ENCODE results near the gene ALLC.
A peak's percentile ranks its signal among the peaks of the same experiment; 100 is the strongest.

Gene ALLC

GRCh38 chr2:3726511-3726910 lies 68.5 kb downstream of the ALLC start:
- H3K9ac ChIP-seq (ENCODE audit: low read depth, low read length, poor library complexity, severe bottlenecking): no peak overlapping the region
- no peaks in the 10 kb centered on the region for H4K20me1 ChIP-seq (ENCODE audit: insufficient read depth, low read length, poor library complexity, severe bottlenecking)
- H2AFZ ChIP-seq (ENCODE audit: low read length): no peak overlapping the region
- H3K9me3 ChIP-seq (ENCODE audit: insufficient read depth, low read depth, low read length): no peaks in the 10 kb centered on the region
- H3K79me2 ChIP-seq (ENCODE audit: insufficient read depth, low read length): no peaks in the 10 kb centered on the region
- H3K4me1 ChIP-seq (ENCODE audit: insufficient read depth, low read length, poor library complexity, severe bottlenecking): no peaks in the 10 kb centered on the region
- no peak overlapping the region for H3K4me2 ChIP-seq (ENCODE audit: low read depth, low read length, poor library complexity, severe bottlenecking)
- H3K9me2 ChIP-seq (replicated peaks; ENCODE audit: low read depth, low read length): no peaks in the 10 kb centered on the region
- H3K36me3 ChIP-seq (ENCODE audit: insufficient read depth, low read length): no peaks in the 10 kb centered on the region
- TF ChIP-seq EZH2phosphoT487 (IDR thresholded peaks at IDR 0.05; ENCODE audit: borderline replicate concordance): no peak
- no peak for TF ChIP-seq CTCF (conservative IDR thresholded peaks at IDR 0.05; ENCODE audit: low read length)
- H3F3A ChIP-seq (ENCODE audit: low read depth): no peaks in the 10 kb centered on the region
- no peak overlapping the region for H3K4me3 ChIP-seq (ENCODE audit: low read length, poor library complexity, severe bottlenecking)
- H3K27me3 ChIP-seq (ENCODE audit: insufficient read depth, low read length, poor library complexity, severe bottlenecking): no peaks in the 10 kb centered on the region

GRCh38 chr2:3727397-3728045 lies 69.5 kb downstream of the ALLC start:
- H3K9me2 ChIP-seq (replicated peaks; ENCODE audit: low read depth, low read length): no peaks in the 10 kb centered on the region
- H4K20me1 ChIP-seq (ENCODE audit: insufficient read depth, low read length, poor library complexity, severe bottlenecking): no peaks in the 10 kb centered on the region
- H2AFZ ChIP-seq (ENCODE audit: low read length): peak overlapping the region; percentile 95
- no peaks in the 10 kb centered on the region for H3K79me2 ChIP-seq (ENCODE audit: insufficient read depth, low read length)
- H3K27me3 ChIP-seq (ENCODE audit: insufficient read depth, low read length, poor library complexity, severe bottlenecking): no peaks in the 10 kb centered on the region
- H3K36me3 ChIP-seq (ENCODE audit: insufficient read depth, low read length): no peaks in the 10 kb centered on the region
- peak overlapping the region; percentile 48 for H3K4me3 ChIP-seq (ENCODE audit: low read length, poor library complexity, severe bottlenecking)
- no peaks in the 10 kb centered on the region for H3K9me3 ChIP-seq (ENCODE audit: insufficient read depth, low read depth, low read length)
- no peak overlapping the region for H3K9ac ChIP-seq (ENCODE audit: low read depth, low read length, poor library complexity, severe bottlenecking)
- H3K4me2 ChIP-seq (ENCODE audit: low read depth, low read length, poor library complexity, severe bottlenecking): peak overlapping the region; percentile 67
- H3F3A ChIP-seq (ENCODE audit: low read depth): no peaks in the 10 kb centered on the region
- H3K4me1 ChIP-seq (ENCODE audit: insufficient read depth, low read length, poor library complexity, severe bottlenecking): no peaks in the 10 kb centered on the region
- TF ChIP-seq EZH2phosphoT487 (IDR thresholded peaks at IDR 0.05; ENCODE audit: borderline replicate concordance) (no peak), CTCF (conservative IDR thresholded peaks at IDR 0.05; ENCODE audit: low read length) (no peak)

- Histone ChIP-seq H3K4me2 (ENCODE audit: low read depth, low read length, poor library complexity, severe bottlenecking) (peak overlapping the region; percentile 67), H3K9ac (ENCODE audit: low read depth, low read length, poor library complexity, severe bottlenecking) (no peak overlapping the region), H3K4me3 (ENCODE audit: low read length, poor library complexity, severe bottlenecking) (peak overlapping the region; percentile 48)
Observed at GRCh38 chr2:3728104-3729054, 70.4 kb downstream of the ALLC start.

More at GRCh38 chr2:3728104-3729054, 70.4 kb downstream of the ALLC start:
- Histone ChIP-seq H3K4me1 (ENCODE audit: insufficient read depth, low read length, poor library complexity, severe bottlenecking) (no peaks in the 10 kb centered on the region), H3K9me2 (replicated peaks; ENCODE audit: low read depth, low read length) (no peaks in the 10 kb centered on the region), H4K20me1 (ENCODE audit: insufficient read depth, low read length, poor library complexity, severe bottlenecking) (no peaks in the 10 kb centered on the region), H2AFZ (ENCODE audit: low read length) (peak overlapping the region; percentile 95), H3K27me3 (ENCODE audit: insufficient read depth, low read length, poor library complexity, severe bottlenecking) (no peaks in the 10 kb centered on the region), H3F3A (ENCODE audit: low read depth) (no peaks in the 10 kb centered on the region), H3K9me3 (ENCODE audit: insufficient read depth, low read depth, low read length) (no peaks in the 10 kb centered on the region), H3K79me2 (ENCODE audit: insufficient read depth, low read length) (no peaks in the 10 kb centered on the region), H3K36me3 (ENCODE audit: insufficient read depth, low read length) (no peaks in the 10 kb centered on the region)
- TF ChIP-seq CTCF (conservative IDR thresholded peaks at IDR 0.05; ENCODE audit: low read length) (peak; percentile 73), EZH2phosphoT487 (IDR thresholded peaks at IDR 0.05; ENCODE audit: borderline replicate concordance) (no peak)

Data from Loucy (cell line).